ENCODE results near the gene TEN1. TPM values are rescaled to one million over a fixed set of nuclear protein-coding genes. Genes with fewer than 3 reads are reported as not detected.
A peak's percentile ranks its signal among the peaks of the same experiment; 100 is the strongest.

The TEN1 gene
- total and polyA plus RNA-seq, 2 of the 4 experiments (the other 2 are of a cell fraction), result 14.7 to 17.9 TPM

DNA sequence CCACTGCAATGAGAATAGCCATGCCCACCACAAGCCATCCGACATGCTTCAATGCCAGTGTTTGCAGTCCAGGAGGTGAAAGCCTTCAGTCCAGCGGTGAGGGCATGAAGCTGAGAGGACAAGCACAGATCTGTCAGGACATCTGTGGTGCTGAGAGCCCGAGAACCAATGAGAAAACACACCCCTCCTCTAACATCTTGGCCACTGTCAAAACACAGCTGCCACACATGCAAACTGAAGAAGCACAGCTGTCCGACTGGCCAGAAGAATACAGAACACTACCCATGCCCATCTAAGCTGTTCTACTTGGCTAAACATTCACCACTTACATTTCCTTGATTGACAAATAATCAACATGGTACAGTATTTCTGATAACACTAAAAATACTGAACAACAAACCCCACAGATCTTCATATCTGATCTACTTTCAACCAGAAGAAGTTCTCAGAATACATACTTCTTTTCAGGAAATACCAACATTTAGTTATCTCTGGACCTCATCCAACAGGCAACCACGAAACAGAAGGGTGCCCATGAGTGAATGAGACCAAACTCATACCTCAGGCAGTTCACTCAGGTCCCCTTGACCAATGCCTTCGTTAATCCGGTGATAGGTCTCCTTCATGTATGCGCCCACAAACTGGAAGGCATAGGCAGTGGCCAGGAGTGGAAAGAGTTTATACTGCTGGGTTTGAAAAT lies 28.0 kb upstream of the TEN1 start:
- peaks cover 6% of the 10 kb centered on the region; the same call in 1 of the 2 replicates for H4K20me1 ChIP-seq (ENCODE audit: insufficient read depth, low read length)
- intact Hi-C loops (cut with micrococcal nuclease), result no loop called here
- peak; percentile 66 for ATAC-seq (ENCODE audit: low read depth)
- peak; percentile 18 for DNase-seq
- BruUV-seq (replicated peaks), result no TSS peak
- H3K23ac ChIP-seq (ENCODE audit: low read depth, low read length), result no peak overlapping the region
- no peak overlapping the region for H3K4ac ChIP-seq (ENCODE audit: low read depth, low read length)
- no peak overlapping the region for H2AK5ac ChIP-seq (ENCODE audit: low read depth, low read length)
- H3K4me2 ChIP-seq (ENCODE audit: low read depth, low read length), result no peak overlapping the region
- H3K79me1 ChIP-seq (ENCODE audit: low read depth in 1 of 2, low read length in 2 of 2), result no peaks in the 10 kb centered on the region
- no peak overlapping the region for H2BK120ac ChIP-seq (ENCODE audit: low read depth, low read length)
- H2AK9ac ChIP-seq (replicated peaks; ENCODE audit: low read depth, low read length, poor library complexity), result peak overlapping the region; percentile 1
- H2BK5ac ChIP-seq (ENCODE audit: low read depth, low read length, poor library complexity, severe bottlenecking), result no peak overlapping the region
- H2BK15ac ChIP-seq (ENCODE audit: low read depth, low read length), result no peak overlapping the region
- no peak overlapping the region for H3K56ac ChIP-seq (ENCODE audit: extremely low read depth, insufficient read depth, low read length)
- no peak overlapping the region for H3K9ac ChIP-seq (ENCODE audit: low read depth, low read length)
- dilution Hi-C loops (cut with HindIII; ENCODE audit: low sequenced_read_pairs, unreplicated experiment), result no loop called here
- peak overlapping the region; percentile 31; the same call in 1 of the 2 replicates for H3K27ac ChIP-seq (ENCODE audit: insufficient read depth, low read length)
- no peak overlapping the region for H2AFZ ChIP-seq (replicated peaks; ENCODE audit: low read length, poor library complexity)
- no peak overlapping the region for H3K4me3 ChIP-seq (ENCODE audit: insufficient read depth, low read depth, low read length)
- TF ChIP-seq FOS (IDR thresholded peaks at IDR 0.05; ENCODE audit: low read depth, low read length), result no peak
- no peak for TF ChIP-seq NFE2L2 (IDR thresholded peaks at IDR 0.05; ENCODE audit: low read depth, low read length)
- TF ChIP-seq POLR2A (IDR thresholded peaks at IDR 0.05; ENCODE audit: low read depth, low read length), result no peak
- TF ChIP-seq RAD21 (IDR thresholded peaks at IDR 0.05; ENCODE audit: low read length), result no peak
- no peak for TF ChIP-seq BHLHE40 (IDR thresholded peaks at IDR 0.05; ENCODE audit: low read depth, low read length)
- TF ChIP-seq, protein P1, sequence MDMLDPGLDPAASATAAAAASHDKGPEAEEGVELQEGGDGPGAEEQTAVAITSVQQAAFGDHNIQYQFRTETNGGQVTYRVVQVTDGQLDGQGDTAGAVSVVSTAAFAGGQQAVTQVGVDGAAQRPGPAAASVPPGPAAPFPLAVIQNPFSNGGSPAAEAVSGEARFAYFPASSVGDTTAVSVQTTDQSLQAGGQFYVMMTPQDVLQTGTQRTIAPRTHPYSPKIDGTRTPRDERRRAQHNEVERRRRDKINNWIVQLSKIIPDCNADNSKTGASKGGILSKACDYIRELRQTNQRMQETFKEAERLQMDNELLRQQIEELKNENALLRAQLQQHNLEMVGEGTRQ (IDR thresholded peaks at IDR 0.05; ENCODE audit: low read depth, low read length), result no peak
- H4K5ac ChIP-seq (ENCODE audit: low read depth, low read length), result no peak overlapping the region
- H3K9me1 ChIP-seq (ENCODE audit: insufficient read depth, low read length), result peaks cover 4% of the 10 kb centered on the region; the same call in 1 of the 2 replicates
- no peak overlapping the region for H4K8ac ChIP-seq (ENCODE audit: low read depth in 2 of 2, low read length in 2 of 2)
- H3K14ac ChIP-seq (replicated peaks; ENCODE audit: low read depth, low read length), result no peak overlapping the region
- H3K18ac ChIP-seq (ENCODE audit: low read depth, low read length), result no peak overlapping the region
- peaks cover 2% of the 10 kb centered on the region; the same call in 1 of the 2 replicates for H3K4me1 ChIP-seq (ENCODE audit: control insufficient read depth, insufficient read depth, low read length)
- in situ Hi-C loops (cut with MboI; ENCODE audit: low sequenced_read_pairs), result no loop called here
- no peaks in the 10 kb centered on the region for H3K9me3 ChIP-seq (ENCODE audit: control insufficient read depth, insufficient read depth, low read length)
- H3K27me3 ChIP-seq (ENCODE audit: control insufficient read depth, insufficient read depth, low read length), result no peaks in the 10 kb centered on the region
- peaks cover 56% of the 10 kb centered on the region for H3K36me3 ChIP-seq (ENCODE audit: control insufficient read depth, insufficient read depth, low read length)
- ChIA-PET CTCF (no interaction called here), POLR2A (ENCODE audit: unreplicated experiment) (interaction anchor here (0.6 kb wide), 2 partner anchors 22 to 72 kb away, joined by 3 to 6 read pairs; partner anchors contain the start of gene TRIM47)
- no peak overlapping the region for H4K91ac ChIP-seq (ENCODE audit: insufficient read depth, low read depth, low read length)
- WGBS, 2 experiments (ENCODE audit: extremely low coverage in 2 of 2, insufficient read length in 1 of 2), result 33% methylated on average over 3 of the region's 8 CpGs; no CpG with 5 or more reads in 1 of the 2 experiments
- H2BK20ac ChIP-seq (ENCODE audit: low read depth, low read length), result no peak overlapping the region
